ENCODE data around the gene WWOX.

The WWOX gene

DNA sequence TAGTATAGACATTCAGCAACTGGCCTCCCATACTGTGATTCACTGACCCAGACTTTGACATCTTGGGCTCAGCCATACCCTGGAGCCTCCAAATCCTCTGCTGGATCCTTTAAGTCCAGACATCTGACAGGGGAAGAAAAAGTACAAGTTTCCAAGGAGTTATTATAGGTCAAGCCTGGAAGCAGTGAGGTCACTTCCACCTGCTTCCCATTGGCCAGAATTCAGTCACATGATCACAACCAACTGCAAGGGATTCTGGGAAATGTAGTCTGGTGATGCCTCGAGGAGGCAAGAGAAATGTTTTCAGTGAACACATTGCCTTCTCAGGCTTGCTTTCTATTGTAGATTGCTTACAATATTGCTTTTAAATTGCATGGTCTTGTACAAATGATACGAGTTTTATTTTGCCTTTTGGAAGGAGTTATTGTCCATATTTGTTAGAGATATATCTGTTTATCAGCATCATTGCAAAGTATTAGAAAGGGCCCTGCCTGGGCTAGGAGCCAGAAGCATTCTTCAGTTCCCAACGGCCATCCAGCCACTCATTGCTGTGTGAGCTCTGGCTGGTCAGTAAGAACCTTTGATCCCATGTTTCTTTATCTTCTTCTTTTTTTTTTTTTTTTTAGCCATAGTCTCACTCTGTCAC lies 696.9 kb downstream of the WWOX start:
- DNase-seq (ENCODE audit: low read depth in 2 of 2), result no peak

DNA sequence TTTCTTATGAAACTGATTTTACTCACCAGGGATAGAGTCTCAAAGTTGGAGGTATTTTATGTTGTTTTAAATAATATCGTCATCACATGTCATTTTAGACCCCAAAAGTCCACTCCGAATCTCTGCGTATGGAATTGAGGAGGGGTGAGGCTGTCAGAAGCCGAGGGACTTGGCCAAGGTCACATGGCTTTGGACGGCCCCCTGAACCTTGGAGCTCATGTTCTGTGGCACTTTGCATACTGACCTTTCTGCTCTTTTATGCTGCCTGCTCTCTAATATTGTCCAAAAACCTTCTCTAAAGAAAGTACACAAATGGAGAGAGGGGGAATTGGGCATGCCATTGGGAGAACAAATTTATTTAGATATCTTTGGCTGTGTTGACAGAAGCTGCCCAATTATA lies 700.0 kb downstream of the WWOX start:
- DNase-seq (ENCODE audit: low read depth in 2 of 2), result no peak

DNA sequence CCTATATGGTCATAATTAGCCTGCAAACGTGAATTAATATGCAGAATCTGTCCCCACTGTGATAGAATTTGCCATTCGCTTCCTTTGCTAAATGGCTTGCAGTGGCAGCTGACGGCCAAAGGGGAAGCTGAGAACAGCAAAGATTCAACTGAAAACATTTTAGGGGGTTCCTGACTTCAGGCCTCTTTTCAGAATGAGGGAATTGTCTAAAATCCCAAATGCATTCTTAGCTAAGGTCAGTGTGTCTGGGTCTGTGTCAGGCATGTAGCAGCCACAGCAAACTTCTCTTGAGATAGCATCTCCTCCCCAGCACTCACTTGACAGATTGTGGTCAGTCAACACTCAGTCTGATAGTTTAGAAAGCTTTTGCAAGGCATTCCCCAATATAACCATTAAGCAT lies 701.1 kb downstream of the WWOX start:
- no peak for DNase-seq (ENCODE audit: low read depth in 2 of 2)

DNA sequence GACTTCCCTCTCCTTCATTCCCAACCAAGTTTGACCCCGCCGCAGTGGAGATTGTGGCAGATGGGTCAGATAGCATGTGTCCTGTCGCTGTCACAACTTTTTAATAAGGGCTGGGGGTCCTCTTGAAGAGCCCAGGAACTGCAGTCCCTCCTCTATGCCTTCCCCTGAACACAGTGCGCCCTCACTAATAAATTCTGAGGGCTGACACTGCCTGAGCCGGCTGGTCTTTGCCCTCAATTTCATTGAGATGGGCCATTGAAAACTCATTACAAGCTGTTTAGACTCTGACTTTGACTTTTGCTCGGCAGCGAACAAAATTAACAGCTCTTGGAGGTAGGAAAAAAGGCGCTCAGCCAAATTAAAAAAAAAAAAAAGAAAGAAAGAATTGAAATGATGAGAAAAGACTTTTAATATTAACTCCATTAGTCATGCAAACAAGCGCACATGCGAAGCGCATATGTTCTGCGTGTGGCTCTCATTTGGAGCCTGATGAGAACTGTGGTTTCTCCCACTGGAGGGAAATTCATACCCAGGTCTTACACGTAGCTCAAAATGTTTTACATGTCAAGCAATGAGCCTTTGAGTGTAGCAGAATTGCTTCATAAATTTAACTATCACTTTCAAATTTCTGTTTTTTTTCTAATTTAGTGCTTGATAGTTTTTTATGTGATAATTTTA lies 704.7 kb downstream of the WWOX start:
- DNase-seq (ENCODE audit: low read depth in 2 of 2), result no peak

DNA sequence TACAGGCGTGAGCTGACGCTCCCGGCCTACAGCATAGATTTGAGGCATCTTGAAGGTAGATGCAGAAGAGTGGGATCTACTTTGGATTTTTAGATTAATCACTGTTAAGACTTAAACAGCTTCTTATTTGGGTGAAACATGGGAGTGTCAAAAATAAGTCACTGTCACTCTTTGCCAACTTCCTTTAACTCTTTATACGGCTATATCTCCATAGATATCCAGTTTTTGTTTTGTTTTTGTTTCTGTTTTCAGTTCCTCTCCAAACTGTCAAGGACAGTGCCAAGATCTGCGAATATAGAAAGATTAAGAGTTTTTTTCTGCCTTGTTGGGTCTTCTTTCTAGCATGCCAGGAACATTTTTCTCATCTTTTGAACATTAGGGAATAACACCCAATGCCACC lies 706.1 kb downstream of the WWOX start:
- DNase-seq (ENCODE audit: low read depth in 2 of 2), result no peak

DNA sequence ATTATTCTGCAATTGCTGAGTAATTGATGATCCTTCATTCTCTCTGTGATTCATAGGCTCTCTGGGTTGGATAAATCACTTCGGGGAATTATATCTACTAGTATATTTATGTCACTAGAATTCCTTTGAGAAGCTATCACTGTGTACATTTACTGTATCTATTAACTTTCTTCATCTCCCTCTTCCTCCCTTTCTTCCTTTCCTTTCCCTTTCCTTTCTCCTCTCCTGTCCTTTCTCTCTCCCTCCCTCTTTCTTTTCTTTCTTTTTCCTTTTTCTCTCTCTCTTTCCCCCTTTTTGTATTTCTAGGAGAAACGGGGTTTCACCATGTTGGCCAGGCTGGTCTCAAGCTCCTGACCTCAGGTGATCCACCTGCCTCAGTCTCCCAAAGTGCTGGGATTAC lies 711.8 kb downstream of the WWOX start:
- DNase-seq (ENCODE audit: low read depth in 2 of 2), result no peak

DNA sequence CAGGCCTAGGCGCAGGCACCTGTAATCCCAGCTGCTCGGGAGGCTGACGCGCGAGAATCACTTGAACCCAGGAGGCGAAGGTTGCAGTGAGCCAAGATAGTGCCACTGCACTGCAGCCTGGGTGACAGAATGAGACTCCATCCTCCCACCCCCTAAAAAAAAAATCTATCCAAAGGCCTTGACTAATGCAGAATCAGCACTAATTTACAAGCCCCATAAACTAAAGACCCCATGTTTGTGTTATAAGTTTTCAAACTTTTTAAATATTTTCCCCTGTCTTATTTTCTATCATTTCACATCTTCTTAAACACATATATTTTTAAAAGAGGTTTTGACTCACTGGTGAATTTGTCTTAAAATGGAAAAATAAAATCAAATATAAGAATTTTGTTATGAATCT lies 713.1 kb downstream of the WWOX start:
- no peak for DNase-seq (ENCODE audit: low read depth in 2 of 2)

DNA sequence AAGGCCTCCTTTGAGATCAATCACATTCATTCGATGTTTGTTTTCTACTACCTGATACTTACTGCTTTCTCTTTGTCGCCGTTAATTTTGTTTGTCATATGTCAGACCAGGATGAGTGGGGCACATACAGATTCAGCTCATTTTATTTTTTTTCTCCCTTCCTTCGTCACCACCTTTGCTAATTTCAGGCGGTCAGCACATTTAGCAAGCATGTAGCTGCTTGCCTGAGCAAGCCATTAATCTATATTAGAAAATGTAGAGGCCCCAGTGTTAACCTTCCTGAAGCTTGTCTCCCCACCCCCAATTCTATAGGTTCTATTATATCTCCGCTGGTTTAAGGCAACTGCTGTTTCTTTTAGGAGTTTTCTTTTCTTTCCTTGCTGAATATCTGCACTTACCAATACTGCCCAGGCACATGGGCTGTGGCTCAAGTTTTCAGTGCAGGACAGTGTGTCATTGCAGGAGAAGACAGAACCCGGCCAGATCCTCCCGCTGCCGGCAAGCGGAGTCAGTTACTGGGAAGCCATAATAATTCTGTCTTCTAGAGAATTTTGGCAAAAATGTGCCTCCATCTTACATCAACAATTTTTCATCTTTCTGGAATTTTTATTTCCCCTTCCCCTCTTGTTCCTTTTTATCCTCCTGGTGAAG lies 714.3 kb downstream of the WWOX start:
- DNase-seq (ENCODE audit: low read depth in 2 of 2), result no peak

DNA sequence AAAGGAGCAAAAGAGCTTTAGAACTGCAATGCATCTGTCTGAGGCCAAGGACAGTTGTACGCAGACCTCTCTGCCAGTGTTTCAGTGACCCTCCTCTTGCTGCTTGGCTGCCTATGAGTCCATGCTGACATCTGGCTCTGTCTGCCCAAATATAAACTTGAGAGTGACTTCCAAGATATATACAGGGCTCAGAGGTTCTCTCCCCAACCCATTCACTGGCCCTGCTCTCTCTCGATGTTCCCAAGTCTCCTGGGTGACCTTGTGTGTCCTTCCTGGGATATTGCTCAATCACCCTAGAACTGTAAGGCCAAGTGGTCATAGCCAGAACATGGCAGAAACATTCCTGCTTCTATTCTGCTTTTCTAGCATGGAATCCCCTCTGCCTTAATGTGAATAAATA lies 716.3 kb downstream of the WWOX start:
- DNase-seq (ENCODE audit: low read depth in 2 of 2), result no peak

DNA sequence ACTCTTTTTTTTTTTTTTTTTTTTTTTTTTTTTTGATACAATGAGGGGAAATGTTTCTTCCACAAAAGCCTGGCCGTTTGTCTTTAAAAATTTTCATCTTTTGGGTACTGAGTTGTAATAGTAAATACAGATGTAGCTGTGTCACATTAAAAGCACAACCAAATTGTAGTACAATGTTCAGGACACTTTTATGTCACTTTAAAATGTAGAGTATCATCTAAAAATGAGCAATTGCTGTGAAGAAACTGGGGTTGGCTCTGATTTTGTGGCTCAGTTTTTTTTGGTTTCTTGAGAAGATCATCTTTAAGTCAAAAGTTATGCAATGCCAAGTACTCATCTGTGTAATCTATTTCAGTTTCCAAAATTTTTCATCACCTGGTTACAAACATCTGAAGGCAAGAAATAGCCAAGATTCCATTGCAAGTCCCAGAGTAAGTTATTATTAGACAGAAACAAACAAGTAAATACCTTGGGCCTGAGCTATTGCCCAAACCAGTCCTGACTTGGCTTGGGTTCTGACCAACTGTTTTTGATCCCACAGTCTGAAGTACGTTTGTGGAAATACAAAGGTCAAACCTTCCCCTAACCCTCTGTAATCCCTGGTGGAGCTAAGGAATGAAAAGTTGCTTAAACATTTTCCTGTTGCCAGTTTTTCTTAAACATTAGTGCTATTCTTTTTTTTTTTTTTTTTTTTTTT lies 717.2 kb downstream of the WWOX start:
- no peak for DNase-seq (ENCODE audit: low read depth in 2 of 2)

DNA sequence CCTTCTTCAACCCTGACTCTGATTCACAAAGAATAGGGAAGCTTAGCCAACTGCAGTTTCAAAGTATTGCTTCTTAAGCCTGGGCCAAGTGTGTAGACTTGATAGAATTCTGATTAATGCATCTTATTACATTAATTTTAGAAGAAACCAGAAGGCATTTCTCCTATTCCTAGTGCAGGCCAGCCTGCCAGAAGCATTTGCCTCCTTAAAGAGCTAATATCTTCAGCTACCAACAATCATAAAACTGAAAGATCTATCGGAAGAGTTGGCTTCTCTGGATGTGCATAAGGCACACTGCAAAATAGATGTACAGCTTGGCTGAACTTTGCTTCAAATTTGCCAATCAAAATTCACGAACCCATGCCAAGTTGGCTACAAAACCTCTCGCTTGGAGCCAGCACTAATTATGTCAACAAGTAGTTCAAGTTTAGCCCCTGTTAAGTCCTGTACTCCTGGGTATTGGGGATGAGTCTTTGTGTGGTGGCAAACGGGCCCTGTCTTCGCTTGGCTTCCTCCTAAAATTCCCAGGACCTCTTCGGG lies 717.8 kb downstream of the WWOX start:
- no peak for DNase-seq (ENCODE audit: low read depth in 2 of 2)

DNA sequence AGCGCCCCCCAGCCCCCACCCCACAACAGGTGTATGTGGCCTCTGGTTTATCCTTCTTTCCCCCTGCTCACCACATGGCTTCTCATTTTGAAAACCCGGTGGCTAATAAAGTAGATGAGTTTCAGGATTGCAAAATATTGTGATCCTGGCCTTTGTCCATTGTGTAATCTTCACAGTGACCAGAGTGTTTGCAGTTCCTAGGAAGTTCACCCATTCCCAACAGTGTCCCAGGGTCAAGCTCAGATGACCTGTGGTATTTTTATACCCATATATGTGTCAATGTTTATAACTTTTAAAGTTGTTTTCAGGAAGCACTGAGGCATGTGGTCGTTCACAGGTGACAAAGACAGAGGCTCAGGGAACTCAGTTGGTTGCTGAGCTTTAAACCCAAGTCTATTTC lies 721.9 kb downstream of the WWOX start:
- DNase-seq (ENCODE audit: low read depth in 2 of 2), result no peak

DNA sequence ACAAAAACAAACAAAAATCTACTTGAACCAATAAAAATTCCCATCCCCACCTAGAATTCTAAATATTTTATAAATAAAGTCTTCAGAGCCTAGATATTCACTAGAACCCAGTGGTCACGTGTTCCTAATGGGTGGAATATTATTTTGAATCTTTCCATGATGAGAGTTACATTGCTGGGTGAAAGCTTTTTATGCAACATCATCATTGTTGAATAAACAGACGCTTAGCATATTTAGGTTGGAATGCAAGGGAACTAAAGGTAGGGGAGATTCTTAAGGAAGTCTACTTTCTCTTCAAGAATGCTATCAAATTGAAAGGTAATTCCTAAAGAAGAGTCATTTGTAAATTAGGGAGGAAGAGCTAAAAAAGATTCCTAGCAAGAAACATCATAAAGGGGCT lies 723.1 kb downstream of the WWOX start:
- DNase-seq (ENCODE audit: low read depth in 2 of 2), result no peak

DNA sequence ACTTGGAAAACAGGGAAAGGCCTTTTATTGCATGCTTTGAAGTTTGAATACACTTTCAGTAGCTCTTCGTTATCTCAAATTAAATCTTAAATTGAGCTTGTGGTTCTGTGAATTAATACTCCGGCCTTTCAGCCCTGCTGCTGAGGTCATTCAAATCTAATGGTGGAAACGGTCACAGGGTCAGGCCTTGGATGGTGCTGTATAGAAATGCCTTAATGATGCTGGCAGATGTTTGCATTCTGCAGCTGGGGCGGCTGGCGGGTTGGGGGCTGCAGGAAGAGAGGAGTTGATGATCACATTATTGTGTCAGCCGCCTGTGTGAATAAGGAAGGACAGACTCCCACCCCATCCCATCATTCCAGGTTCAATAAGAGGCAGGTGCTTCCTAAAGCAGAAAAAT lies 723.6 kb downstream of the WWOX start:
- DNase-seq (ENCODE audit: low read depth in 2 of 2), result no peak

DNA sequence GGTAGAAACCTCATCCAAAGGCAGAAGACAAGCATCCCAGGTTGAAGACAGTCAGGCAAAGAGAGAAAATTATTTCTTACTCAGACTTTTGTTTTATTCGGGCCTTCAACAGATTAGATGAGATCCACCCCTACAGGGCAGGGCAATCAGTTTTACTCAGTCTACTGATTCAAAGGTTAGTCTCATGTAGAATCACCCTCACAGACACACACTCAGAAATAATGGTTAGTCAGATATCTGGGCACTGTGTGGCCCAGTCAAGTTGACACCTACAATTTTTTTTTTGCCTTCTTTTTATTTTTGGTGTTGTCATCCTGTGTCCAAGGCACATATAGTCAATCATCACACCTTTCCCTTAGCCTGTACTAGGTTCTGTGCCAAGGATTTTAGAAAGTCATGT lies 729.8 kb downstream of the WWOX start:
- no peak for DNase-seq (ENCODE audit: low read depth in 2 of 2)

DNA sequence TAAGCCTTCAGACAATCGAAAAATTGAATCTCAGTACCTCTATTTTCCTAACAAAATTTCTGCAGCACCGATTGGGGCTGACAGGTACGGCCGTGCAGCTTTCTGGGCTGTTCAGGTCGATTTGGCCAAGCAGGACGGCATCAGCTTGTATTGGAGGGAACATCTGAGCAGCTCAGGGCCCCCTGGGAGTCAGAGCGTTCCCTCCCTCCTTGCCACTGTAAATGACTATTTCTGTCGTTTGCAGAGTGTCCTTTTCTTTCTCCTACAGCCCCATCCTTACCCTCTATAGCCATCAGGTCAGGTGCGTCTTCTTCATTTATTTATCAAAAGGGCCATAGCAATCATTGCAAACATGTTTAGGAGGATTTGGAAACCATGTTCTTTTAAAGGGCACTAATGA lies 731.1 kb downstream of the WWOX start:
- DNase-seq (ENCODE audit: low read depth in 2 of 2), result no peak

DNA sequence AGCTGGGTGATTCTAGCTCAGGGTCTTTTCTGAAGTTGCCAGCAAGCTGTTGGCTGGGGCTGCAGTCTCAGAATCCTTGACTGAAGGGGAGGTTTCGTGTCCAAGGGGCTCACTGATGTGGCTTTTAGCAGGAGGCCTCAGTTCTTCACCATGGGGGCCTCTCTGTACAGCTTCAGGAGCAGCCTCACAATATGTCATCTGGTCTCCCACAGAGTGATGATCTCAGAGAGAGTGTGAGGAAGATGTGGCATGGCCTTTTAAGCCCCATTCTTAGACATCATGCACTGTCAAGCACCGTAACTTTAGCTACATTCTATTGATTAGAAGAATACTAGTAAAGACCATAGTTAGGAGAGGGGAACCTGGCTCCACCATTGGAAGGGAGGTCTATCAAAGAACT lies 732.6 kb downstream of the WWOX start:
- no peak for DNase-seq (ENCODE audit: low read depth in 2 of 2)

DNA sequence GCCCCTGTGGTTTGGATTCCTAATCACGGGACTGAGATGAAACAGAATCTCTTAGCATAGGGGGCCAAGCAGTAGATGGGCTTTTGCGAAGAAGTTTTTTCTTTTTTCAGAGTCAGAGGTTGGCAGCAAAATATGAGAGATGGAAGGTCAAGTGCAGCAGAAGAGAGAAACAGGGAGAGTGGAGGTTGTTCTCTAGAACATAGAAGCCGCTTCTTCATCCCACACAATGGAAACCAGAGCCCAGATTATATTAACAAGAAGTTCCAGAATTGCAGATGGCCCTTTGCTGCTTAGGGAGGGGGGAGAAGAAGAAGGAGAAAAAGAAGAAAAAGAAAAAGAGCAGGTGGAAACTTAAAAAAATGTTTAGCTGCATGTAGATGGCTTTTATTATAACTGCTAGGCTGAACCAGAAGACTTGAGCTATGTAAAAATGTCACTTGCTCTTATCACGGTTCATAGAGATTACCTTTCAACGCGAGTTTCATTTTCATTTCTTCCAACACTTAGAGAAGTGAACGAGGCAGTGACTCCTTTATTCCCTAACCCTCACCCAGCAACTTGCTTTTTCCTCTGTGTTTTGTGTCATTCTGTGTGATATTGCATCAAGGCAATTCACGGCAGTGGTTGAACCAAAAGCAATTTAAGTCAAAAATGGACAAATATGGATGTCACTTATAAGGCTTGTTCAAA lies 737.5 kb downstream of the WWOX start:
- DNase-seq (ENCODE audit: low read depth in 2 of 2), result no peak

DNA sequence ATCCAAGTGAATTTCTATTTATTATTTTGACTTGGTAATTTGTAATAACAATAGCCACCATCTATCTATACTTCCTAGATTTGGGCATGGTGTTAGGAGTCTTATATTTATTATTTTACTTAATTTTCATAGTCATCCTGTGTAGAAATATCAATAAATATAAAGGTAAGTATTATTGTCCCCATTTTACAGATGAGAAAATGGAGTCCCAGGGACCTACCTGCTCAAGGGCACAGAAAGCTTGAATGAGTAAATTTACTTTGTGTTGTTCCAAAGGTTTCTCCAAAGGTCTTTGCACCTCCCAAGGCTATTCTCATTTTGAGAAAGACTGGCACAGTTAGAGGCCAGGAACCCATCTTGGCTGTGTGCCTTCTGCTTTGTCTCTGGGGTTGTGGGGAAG lies 738.3 kb downstream of the WWOX start:
- no peak for DNase-seq (ENCODE audit: low read depth in 2 of 2)

DNA sequence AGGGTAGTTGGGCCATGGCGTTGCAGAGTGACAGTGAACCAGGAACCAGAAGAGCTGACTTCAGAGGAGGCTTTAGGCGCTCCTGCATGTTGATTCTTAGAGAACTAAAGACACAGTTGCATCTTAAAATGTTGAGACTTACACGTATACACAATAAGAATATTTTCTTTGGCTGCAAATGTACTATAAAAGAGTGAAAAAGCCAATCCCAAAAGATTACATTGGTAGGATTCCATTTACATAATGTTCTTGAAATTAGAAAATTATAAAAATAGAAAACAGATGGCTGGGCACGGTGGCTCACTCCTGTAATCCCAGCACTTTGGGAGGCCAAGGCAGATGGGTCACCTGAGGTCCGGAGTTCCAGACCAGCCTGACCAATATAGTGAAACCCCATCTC lies 738.8 kb downstream of the WWOX start:
- no peak for DNase-seq (ENCODE audit: low read depth in 2 of 2)

DNA sequence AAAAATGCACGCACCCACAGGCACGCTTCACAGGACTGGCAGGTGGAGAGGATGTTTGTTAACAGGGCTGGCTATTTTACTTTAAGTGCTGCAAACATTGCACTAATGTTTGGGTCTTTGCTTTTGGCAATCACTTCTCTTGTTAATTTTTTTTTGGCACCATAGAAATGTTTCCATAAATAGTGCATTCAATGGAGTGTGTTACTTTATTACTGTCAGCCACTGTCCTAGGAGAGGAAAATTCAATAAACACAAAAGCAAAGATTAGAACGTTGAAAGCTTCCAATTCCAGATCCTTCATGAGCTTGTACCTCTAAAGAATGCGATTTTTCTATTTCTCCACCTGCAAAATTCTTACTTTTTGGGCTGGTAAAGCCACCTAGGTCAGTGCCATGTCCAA lies 743.5 kb downstream of the WWOX start:
- no peak for DNase-seq (ENCODE audit: low read depth in 2 of 2)

DNA sequence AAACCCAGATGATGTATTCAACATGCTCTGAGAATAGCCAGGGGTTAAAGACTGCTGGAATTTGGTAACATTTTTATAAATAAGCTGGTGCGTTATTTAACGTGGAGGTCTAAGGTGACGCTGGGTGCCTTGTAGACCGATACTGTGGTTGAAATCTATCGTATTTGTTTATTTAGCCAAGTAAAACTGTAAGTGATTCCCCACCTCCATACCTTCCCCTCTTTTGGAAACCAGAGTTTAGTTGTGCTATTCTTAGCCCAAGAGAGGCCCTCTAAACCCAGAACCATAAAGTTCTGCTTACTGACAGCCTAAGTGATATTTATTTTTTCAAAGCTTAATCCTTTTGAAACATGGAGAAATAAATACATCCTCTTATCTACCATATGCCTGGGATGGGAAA lies 744.5 kb downstream of the WWOX start:
- no peak for DNase-seq (ENCODE audit: low read depth in 2 of 2)
